ENCODE data around the gene ZNF749. TPM values are rescaled to one million over a fixed set of nuclear protein-coding genes. Genes with fewer than 3 reads are reported as not detected.

Gene ZNF749
- polyA plus RNA-seq (2012; rRNA removed), result 12.6 and 14.9 TPM in 2 replicates
- polyA plus RNA-seq (2012; cell fraction: cytosol; rRNA removed), result 9.9 and 10.1 TPM in 2 replicates
- 10.7 and 16.4 TPM in 2 replicates for polyA plus RNA-seq (2012; cell fraction: nucleus; rRNA removed)

DNA sequence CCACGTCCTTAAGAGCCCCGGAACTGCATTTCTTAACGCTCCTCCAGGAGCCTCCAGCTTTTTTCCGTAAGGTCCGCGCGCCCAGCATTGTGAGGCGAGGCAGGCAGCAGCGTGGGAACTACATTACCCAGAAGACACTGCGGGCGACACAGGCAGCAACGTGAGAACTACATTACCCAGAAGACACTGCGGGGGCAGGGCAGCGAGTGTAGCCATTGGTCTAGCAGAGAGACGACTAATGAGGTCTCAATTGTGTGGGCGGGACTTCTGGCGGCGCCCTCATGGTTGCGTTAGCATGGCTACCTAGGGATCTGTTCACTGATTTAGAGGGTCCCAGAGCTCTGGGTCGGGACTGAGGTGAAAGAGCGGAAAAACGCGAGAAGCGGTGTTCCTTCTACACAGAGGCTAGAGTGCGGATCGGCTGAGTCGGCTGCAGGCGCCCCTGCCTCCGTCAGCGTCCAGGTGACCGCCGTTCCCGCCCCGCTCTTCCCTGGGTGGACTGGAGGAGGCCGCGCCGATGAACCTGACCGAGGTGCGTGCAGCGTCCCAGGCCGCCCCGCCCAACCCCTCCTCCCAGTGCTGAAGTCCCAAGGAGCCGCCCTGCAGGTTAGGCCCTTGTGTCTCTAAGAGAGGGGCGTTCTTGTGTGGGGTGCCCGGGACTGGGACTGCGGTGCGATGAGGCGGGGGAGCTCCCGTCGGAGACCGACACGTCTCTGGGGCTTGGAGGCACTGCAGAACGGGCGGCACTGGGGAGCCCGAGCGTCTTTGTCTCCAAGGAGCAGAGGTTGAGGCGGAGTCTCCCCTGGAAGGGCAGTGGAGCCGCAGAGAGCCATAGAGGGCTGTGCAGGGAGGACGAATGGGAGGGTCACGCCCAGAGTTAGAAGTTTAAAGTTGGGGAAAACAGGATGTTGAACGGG, at the start of gene ZNF749:
Gene ZNF749 (plus strand): TSS at position 264 of the 917 bp plus-strand sequence. CDS start 254 bp downstream, at position 518.
- peak within 1 kb of the TSS; percentile 83 for H3K9ac ChIP-seq
- DNase-seq, result peak; percentile 94
- H4K20me1 ChIP-seq (ENCODE audit: insufficient read depth), result no peaks in the 10 kb centered on the region
- WGBS (ENCODE audit: low lambda C conversion rate), result under 1% methylated on average over 51 of the region's 61 CpGs
- peak within 1 kb of the TSS; percentile 77 to 93 for H3K4me3 ChIP-seq (ENCODE audit: low read depth in 2 of 2, low read length in 1 of 2)
- peaks cover 51% of the 10 kb centered on the region for H3K79me2 ChIP-seq (ENCODE audit: insufficient read depth)
- peak within 1 kb of the TSS; percentile 53 to 81 for H3K27ac ChIP-seq (ENCODE audit: low read depth in 2 of 2, low read length in 1 of 2)
- peaks cover 0 to 6% of the 10 kb centered on the region in 2 experiments for H3K36me3 ChIP-seq (replicated peaks in 1 of 2; ENCODE audit: control insufficient read depth in 1 of 2, insufficient read depth in 2 of 2, low read length in 1 of 2)
- H3K9me2 ChIP-seq, result no peaks in the 10 kb centered on the region
- no peaks in the 10 kb centered on the region for H3K9me3 ChIP-seq
- H2AFZ ChIP-seq (ENCODE audit: low read depth), result peak within 1 kb of the TSS; percentile 90
- ChIA-PET CTCF (interaction anchor here (0.5 to 1.6 kb wide), 4 partner anchors 28 to 879 kb away, joined by 3 to 4 read pairs (median 3); no protein-coding TSS in a partner anchor), POLR2A (interaction anchor here (0.6 to 1.1 kb wide), 4 partner anchors 9 to 490 kb away, joined by 3 to 4 read pairs (median 4); partner anchors contain the start of genes TRAPPC2B, ZNF304 and ZNF547)
- H3K4me2 ChIP-seq, result peak within 1 kb of the TSS; percentile 98
- peaks cover 7 to 8% of the 10 kb centered on the region in 2 experiments; a peak in 3 of 4 replicates for H3K4me1 ChIP-seq (ENCODE audit: control insufficient read depth in 1 of 2, insufficient read depth in 2 of 2, low read depth in 1 of 2, low read length in 1 of 2)
- H3K27me3 ChIP-seq (ENCODE audit: insufficient read depth), result no peaks in the 10 kb centered on the region
- H3F3A ChIP-seq (replicated peaks; ENCODE audit: insufficient read depth), result no peaks in the 10 kb centered on the region
- TF ChIP-seq RXRA (IDR thresholded peaks at IDR 0.05; ENCODE audit: borderline replicate concordance, low read depth) (no peak), TEAD4 (IDR thresholded peaks at IDR 0.05; ENCODE audit: borderline replicate concordance, insufficient read depth) (no peak), JUND (IDR thresholded peaks at IDR 0.05) (no peak), EP300 (IDR thresholded peaks at IDR 0.05; ENCODE audit: borderline replicate concordance in 1 of 2, low read depth in 1 of 2, low read length in 1 of 2) (no peak; a peak in 1 of 4 replicates), RFX5 (IDR thresholded peaks at IDR 0.05; ENCODE audit: low read length) (0 out of 2 replicates have a peak, but pooled peaks have one; percentile 9), RCOR1 (IDR thresholded peaks at IDR 0.05; ENCODE audit: low read length) (no peak), TAF1 (IDR thresholded peaks at IDR 0.05; ENCODE audit: borderline replicate concordance, low read depth, low read length) (peak; percentile 56; the same call in 1 of the 2 replicates), CHD2 (IDR thresholded peaks at IDR 0.05; ENCODE audit: low read length, partially characterized antibody) (peak; percentile 94), SIN3A (IDR thresholded peaks at IDR 0.05; ENCODE audit: borderline replicate concordance, low read depth, low read length) (0 out of 2 replicates have a peak, but pooled peaks have one; percentile 40), ELF1 (IDR thresholded peaks at IDR 0.05) (peak; percentile 54), TCF12 (IDR thresholded peaks at IDR 0.05) (0 out of 2 replicates have a peak, but pooled peaks have one; percentile 3), MXI1 (IDR thresholded peaks at IDR 0.05; ENCODE audit: low read depth, low read length) (peak; percentile 95), NRF1 (IDR thresholded peaks at IDR 0.05; ENCODE audit: low read depth, low read length) (no peak), POLR2AphosphoS5 (IDR thresholded peaks at IDR 0.05; ENCODE audit: low read depth, low read length) (peak; percentile 77), YY1 (IDR thresholded peaks at IDR 0.05; ENCODE audit: low read depth) (peak; percentile 71; the same call in 1 of the 2 replicates)
- TF ChIP-seq, protein P1, sequence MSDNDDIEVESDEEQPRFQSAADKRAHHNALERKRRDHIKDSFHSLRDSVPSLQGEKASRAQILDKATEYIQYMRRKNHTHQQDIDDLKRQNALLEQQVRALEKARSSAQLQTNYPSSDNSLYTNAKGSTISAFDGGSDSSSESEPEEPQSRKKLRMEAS (IDR thresholded peaks at IDR 0.05; ENCODE audit: low read depth), result peak; percentile 68; the same call in 1 of the 2 replicates
- TF ChIP-seq, protein P2, sequence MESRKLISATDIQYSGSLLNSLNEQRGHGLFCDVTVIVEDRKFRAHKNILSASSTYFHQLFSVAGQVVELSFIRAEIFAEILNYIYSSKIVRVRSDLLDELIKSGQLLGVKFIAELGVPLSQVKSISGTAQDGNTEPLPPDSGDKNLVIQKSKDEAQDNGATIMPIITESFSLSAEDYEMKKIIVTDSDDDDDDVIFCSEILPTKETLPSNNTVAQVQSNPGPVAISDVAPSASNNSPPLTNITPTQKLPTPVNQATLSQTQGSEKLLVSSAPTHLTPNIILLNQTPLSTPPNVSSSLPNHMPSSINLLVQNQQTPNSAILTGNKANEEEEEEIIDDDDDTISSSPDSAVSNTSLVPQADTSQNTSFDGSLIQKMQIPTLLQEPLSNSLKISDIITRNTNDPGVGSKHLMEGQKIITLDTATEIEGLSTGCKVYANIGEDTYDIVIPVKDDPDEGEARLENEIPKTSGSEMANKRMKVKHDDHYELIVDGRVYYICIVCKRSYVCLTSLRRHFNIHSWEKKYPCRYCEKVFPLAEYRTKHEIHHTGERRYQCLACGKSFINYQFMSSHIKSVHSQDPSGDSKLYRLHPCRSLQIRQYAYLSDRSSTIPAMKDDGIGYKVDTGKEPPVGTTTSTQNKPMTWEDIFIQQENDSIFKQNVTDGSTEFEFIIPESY (IDR thresholded peaks at IDR 0.05; ENCODE audit: borderline replicate concordance, low read depth), result no peak
- TF ChIP-seq, protein P3, sequence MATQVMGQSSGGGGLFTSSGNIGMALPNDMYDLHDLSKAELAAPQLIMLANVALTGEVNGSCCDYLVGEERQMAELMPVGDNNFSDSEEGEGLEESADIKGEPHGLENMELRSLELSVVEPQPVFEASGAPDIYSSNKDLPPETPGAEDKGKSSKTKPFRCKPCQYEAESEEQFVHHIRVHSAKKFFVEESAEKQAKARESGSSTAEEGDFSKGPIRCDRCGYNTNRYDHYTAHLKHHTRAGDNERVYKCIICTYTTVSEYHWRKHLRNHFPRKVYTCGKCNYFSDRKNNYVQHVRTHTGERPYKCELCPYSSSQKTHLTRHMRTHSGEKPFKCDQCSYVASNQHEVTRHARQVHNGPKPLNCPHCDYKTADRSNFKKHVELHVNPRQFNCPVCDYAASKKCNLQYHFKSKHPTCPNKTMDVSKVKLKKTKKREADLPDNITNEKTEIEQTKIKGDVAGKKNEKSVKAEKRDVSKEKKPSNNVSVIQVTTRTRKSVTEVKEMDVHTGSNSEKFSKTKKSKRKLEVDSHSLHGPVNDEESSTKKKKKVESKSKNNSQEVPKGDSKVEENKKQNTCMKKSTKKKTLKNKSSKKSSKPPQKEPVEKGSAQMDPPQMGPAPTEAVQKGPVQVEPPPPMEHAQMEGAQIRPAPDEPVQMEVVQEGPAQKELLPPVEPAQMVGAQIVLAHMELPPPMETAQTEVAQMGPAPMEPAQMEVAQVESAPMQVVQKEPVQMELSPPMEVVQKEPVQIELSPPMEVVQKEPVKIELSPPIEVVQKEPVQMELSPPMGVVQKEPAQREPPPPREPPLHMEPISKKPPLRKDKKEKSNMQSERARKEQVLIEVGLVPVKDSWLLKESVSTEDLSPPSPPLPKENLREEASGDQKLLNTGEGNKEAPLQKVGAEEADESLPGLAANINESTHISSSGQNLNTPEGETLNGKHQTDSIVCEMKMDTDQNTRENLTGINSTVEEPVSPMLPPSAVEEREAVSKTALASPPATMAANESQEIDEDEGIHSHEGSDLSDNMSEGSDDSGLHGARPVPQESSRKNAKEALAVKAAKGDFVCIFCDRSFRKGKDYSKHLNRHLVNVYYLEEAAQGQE (IDR thresholded peaks at IDR 0.05; ENCODE audit: low read depth, low read length), result no peak
- TF ChIP-seq, protein P4, sequence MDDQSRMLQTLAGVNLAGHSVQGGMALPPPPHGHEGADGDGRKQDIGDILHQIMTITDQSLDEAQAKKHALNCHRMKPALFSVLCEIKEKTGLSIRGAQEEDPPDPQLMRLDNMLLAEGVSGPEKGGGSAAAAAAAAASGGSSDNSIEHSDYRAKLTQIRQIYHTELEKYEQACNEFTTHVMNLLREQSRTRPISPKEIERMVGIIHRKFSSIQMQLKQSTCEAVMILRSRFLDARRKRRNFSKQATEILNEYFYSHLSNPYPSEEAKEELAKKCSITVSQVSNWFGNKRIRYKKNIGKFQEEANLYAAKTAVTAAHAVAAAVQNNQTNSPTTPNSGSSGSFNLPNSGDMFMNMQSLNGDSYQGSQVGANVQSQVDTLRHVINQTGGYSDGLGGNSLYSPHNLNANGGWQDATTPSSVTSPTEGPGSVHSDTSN (IDR thresholded peaks at IDR 0.05), result peak; percentile 78
- TF ChIP-seq, protein P5, sequence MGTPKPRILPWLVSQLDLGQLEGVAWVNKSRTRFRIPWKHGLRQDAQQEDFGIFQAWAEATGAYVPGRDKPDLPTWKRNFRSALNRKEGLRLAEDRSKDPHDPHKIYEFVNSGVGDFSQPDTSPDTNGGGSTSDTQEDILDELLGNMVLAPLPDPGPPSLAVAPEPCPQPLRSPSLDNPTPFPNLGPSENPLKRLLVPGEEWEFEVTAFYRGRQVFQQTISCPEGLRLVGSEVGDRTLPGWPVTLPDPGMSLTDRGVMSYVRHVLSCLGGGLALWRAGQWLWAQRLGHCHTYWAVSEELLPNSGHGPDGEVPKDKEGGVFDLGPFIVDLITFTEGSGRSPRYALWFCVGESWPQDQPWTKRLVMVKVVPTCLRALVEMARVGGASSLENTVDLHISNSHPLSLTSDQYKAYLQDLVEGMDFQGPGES (IDR thresholded peaks at IDR 0.05; ENCODE audit: low read depth, low read length), result no peak
- TF ChIP-seq, protein P6, sequence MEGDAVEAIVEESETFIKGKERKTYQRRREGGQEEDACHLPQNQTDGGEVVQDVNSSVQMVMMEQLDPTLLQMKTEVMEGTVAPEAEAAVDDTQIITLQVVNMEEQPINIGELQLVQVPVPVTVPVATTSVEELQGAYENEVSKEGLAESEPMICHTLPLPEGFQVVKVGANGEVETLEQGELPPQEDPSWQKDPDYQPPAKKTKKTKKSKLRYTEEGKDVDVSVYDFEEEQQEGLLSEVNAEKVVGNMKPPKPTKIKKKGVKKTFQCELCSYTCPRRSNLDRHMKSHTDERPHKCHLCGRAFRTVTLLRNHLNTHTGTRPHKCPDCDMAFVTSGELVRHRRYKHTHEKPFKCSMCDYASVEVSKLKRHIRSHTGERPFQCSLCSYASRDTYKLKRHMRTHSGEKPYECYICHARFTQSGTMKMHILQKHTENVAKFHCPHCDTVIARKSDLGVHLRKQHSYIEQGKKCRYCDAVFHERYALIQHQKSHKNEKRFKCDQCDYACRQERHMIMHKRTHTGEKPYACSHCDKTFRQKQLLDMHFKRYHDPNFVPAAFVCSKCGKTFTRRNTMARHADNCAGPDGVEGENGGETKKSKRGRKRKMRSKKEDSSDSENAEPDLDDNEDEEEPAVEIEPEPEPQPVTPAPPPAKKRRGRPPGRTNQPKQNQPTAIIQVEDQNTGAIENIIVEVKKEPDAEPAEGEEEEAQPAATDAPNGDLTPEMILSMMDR (IDR thresholded peaks at IDR 0.05), result no peak

Data from SK-N-SH (cell line).